D721Med (cell line): ENCODE data around the gene MEP1B.
"Not testable (repeated sequence)": the region's sequence is repeated elsewhere in the genome, so short reads cannot be mapped to it uniquely, and the experiment has no call there.

ENCODE experiments used
- DNase-seq: peaks from one replicate; pipeline ENCODE4 v3.0.0; 2011; ENCODE audit warnings: low spot score; ENCODE audit not compliant: insufficient read length
- FAIRE-seq: peaks from 2 replicates; lab custom pipeline; 2011; peaks lifted over from hg19 to GRCh38; lab: Jason Lieb, UNC
- TF ChIP-seq, protein P1 (sequence below): IDR thresholded peaks from 2 replicates; pipeline ENCODE4 v1.5.1; 2012; ENCODE audit warnings: mild to moderate bottlenecking, control low read depth; ENCODE audit not compliant: insufficient read depth; ENCODE audit errors: missing control alignments

Gene MEP1B

DNA sequence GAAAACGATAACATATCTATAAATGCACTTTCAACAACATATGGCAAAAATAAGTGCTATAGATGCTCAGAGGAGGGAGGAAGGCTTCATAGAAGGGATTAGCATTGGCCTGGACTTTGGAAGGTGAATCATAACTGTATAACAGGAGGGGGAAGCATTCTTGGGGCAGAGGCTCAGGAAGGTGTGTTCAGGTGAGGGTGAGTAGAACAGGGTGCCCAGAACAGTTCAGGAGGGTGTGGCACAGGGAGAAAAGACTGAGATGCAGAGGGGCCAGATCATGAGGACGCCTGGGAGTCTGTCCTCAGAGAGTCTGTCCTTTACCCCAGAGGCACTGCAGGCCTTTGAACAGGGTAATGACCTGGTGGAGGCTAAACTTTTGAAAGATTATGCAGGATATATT lies 29.3 kb upstream of the MEP1B start:
- TF ChIP-seq, protein P1, sequence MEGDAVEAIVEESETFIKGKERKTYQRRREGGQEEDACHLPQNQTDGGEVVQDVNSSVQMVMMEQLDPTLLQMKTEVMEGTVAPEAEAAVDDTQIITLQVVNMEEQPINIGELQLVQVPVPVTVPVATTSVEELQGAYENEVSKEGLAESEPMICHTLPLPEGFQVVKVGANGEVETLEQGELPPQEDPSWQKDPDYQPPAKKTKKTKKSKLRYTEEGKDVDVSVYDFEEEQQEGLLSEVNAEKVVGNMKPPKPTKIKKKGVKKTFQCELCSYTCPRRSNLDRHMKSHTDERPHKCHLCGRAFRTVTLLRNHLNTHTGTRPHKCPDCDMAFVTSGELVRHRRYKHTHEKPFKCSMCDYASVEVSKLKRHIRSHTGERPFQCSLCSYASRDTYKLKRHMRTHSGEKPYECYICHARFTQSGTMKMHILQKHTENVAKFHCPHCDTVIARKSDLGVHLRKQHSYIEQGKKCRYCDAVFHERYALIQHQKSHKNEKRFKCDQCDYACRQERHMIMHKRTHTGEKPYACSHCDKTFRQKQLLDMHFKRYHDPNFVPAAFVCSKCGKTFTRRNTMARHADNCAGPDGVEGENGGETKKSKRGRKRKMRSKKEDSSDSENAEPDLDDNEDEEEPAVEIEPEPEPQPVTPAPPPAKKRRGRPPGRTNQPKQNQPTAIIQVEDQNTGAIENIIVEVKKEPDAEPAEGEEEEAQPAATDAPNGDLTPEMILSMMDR = no peak

GRCh38 chr18:32167980-32168730 lies 21.7 kb upstream of the MEP1B start:
- TF ChIP-seq, protein P1 = no peak
- no peak for DNase-seq
- no peak for FAIRE-seq

More for the DNA sequence above, 29.3 kb upstream of the MEP1B start:
- no peak for FAIRE-seq
- DNase-seq = no peak

- TF ChIP-seq, protein P1 = no peak
- DNase-seq = no peak
- no peak for FAIRE-seq
Measured at GRCh38 chr18:32173654-32174053, 16.2 kb upstream of the MEP1B start.

- no peak for FAIRE-seq
- TF ChIP-seq, protein P1 = no peak
- DNase-seq = no peak
Measured at GRCh38 chr18:32174719-32175118, 15.1 kb upstream of the MEP1B start.

DNA sequence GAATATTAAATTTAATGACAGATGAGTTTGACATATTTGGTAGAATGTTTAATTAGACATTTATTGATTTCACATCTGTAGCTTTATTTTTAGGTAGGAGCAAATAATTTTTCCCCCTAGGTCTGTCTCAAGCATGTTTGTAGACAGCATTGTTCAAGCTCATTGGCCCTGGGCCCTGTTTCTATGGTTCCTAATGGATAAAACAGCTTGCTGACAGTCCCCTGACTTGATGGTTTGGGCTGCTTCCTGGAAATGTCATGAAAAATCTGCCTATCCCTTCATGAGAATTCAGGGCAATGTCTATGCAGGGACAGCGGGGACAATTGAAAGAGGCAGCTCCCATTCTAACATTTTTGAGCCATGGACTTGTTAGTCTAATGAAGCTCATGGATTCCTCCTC lies 14.6 kb upstream of the MEP1B start:
- FAIRE-seq (no peak), DNase-seq (no peak)
- TF ChIP-seq, protein P1 = no peak

- DNase-seq, FAIRE-seq: not testable (repeated sequence)
Measured at GRCh38 chr18:32176745-32177144, 13.1 kb upstream of the MEP1B start.

DNA sequence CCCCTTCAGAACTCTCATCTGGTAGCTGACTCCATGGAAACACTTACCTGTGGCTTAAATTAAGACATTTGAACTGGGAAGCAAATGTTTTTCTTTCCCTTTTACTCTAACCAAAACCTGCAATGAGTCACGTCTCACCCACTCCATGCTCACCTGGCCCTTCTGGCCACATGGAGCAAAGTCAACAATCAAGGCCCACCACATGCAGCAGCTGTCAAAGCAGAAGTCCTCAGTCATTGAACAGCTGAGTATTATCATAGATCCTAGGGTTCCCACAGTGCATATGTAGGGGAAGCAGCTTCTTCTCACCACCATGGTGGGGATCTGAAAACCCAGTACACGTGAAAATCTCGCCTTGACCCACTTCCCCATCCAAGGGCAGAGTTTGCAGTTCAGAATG lies 12.3 kb upstream of the MEP1B start:
- DNase-seq (no peak), FAIRE-seq (no peak)

More for the DNA sequence above, 12.3 kb upstream of the MEP1B start:
- TF ChIP-seq, protein P1 = no peak
